HG03095 (cell line): ENCODE results near the gene ZNF146.
"Not testable (repeated sequence)": the region's sequence is repeated elsewhere in the genome, so short reads cannot be mapped to it uniquely, and the experiment has no call there.

Experiments
- ATAC-seq: cut with Tn5 transposase; IDR thresholded peaks from one replicate; pipeline ENCODE4 v1.9.1; 2021; ENCODE audit warnings: moderate library complexity; ENCODE audit not compliant: unreplicated experiment

ZNF146 gene

DNA sequence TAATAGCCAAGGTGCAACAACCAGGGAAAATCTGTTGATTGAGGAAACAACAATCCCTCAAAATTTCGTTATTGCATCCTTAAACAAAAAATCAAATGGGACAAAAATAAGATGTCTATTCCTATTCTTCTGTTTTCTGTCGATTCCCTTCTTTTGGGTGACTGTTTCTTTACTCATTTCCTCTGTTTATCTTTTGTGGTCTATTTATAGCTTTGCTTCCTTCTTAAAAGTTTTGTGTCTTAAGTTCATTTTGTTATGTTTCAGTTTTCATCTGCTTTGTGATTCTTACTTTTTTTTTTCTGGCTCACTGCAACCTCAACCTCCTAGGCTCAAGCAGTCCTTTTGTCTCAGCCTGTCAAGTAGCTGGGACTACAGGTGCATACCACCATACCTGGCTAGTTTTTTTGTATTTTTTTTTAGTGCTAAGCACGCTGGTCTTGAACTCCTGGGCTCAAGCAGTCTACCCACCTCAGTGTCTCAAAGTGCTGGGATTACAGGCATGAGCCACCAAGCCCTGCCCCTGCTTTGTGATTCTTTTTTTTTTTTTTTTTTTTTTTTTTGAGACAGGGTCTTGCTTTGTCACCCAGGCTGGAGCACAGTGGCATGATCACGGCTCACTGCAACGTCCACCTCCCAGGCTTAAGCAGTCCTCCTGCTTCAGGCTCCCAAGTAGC, 10.4 kb downstream of the ZNF146 start:
- no peak for ATAC-seq

DNA sequence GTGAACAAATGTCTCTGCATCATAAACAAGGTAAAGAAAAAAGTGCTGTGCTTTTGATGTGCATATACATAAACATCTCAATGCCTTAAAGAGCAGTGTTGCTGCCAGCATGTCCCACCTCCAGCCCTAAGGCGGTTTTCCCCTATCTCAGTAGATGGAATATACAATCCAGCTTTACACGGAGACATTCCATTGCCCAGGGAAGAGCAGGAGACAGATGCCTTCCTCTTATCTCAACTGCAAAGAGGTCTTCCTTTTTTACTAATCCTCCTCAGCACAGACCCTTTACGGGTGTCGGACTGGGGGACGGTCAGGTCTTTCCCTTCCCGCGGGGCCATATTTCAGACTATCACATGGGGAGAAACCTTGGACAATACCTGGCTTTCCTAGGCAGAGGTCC, 18.7 kb downstream of the ZNF146 start:
- not testable (repeated sequence) for ATAC-seq

DNA sequence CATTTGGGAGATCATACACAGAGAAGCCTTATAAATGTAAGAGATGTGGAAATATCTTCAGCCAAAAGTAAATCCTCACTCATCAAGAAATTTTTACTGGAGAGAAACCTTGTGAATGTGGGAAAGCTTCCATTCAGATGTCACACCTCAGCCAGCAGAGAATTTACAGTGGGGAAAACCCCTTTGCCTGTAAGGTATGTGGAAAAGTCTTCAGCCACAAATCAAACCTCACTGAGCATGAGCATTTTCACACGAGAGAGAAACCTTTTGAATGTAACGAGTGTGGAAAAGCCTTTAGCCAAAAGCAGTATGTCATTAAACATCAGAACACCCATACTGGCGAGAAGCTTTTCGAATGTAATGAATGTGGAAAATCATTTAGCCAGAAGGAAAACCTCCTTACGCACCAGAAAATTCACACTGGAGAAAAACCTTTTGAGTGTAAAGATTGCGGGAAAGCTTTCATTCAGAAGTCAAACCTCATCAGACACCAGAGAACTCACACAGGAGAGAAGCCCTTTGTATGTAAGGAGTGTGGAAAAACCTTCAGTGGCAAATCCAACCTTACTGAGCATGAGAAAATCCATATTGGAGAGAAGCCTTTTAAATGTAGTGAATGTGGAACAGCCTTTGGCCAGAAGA, 21.5 kb downstream of the ZNF146 start:
- no peak for ATAC-seq

DNA sequence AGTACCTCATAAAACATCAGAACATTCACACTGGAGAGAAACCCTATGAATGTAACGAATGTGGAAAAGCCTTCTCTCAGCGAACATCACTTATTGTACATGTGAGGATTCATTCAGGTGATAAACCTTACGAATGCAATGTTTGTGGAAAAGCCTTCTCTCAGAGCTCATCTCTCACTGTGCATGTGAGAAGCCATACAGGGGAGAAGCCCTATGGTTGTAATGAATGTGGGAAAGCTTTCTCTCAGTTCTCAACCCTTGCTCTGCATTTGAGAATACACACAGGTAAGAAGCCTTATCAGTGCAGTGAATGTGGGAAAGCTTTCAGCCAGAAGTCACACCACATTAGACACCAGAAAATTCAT, 22.0 kb downstream of the ZNF146 start:
- no peak for ATAC-seq

DNA sequence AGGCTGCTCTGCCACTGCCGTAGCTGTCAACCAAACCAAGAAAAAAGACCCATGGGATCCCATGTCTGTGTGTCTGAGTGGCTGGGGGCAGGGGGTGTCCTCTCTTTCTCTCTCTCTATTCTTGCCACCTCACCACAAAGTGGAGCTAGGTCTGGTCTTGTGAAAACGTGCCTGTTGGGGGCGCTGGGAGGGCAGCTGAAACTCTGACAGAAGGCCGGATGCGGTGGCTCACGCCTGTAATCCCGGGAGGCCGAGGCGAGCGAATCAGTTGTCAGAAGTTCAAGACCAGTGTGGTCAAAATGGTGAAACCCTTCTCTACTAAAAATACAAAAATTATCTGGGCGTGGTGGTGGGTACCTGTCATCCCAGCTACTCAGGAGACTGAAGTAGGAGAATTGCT, 29.2 kb downstream of the ZNF146 start:
- no peak for ATAC-seq

DNA sequence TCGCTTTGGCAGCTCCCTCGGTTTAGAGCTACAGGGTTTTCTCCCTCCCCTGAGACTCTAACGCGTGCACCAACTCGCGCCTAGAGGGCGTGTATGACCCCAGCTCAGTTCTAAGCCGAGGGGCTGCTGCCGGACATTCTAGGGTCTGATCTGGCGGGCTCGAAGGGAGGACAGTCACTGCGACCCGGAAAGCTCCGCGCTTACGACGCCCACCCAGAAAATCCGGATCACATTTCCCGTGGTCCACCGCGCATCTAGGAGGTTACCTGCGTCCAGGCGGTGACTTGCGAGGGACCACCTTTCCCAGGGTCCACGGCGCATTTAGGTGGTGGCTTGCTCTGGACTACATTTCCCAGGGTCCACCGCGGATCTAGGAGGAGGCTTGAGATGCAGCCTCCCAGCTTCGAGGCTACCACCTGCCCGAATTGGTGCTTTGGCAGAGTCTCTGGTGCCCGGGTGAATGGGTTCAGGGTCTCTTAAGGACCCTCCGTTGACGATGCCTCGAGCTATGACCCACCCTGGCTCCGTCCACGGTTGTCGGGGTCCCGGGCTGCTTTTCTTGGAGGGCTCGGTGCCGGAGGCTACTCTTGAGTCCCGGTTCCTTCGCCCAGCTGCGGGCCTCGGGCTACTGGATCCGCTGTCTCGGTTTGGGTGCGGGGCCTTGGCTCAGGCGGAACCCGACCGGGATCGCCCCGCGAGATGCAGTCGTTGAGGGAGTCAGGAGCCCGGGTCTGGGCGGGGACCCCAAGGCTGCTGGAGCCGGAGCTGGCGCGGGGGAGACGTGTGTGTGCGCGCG, 30.5 kb downstream of the ZNF146 start:
- no peak for ATAC-seq

DNA sequence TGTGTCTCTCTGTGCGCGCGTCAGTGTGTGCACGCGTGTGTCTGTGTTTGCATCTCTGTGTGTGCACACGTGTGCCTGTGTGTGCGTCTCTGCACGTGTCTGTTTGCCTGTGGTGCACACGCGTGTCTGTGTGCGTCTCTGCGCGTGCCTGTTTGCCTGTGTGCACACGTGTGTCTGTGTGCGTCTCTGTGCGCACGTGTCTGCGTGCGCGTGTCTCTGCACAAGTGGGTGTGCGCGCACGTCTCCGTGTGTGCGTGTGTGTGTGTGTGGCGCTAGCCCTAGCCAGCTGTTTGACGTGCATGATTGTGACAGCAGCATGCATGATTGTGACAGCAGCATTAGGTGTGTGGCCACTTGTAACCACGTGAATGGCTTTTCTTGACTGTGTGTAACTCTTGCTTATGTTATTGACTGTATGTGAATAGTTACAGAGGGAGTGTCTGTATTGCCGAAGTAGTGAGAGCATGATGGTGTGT, 31.1 kb downstream of the ZNF146 start:
- ATAC-seq = no peak

DNA sequence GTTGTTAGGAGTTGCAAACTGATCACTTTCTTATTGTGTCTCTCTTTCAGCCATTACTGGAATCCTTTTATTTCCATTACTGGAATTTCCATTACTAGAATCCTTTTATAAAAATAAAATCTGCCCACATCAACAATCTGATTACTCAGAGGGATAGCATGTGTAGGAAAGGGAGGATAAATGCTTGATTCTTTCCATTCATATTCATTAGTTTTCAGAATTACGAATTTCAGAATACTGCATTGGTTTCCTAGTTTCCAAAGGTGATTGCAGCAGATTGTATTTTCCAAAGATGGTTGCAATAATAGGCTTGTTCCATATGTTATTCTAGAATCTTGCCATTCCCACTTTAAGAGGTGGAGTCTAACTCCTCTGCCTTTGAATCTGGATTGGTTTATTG, 37.1 kb downstream of the ZNF146 start:
- no peak for ATAC-seq

DNA sequence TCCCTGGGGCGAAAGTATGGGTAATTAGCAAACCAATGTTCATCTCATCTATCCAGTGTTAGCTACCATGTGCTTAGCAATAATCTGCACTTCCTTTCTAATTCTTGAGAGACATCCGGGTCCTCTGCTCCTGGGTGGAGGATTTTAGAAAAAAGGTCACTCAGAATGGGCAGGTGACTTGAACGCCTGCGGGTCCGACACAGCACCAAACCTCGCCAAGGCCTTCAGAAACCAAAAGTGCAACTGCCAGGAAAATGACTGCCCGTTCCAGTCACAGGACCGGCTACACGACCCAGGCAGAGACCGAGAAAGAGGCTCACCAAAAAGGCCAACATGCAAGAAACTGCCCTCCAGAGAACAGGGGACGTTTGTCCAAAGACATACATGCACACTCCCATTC, 39.9 kb downstream of the ZNF146 start:
- ATAC-seq = no peak

DNA sequence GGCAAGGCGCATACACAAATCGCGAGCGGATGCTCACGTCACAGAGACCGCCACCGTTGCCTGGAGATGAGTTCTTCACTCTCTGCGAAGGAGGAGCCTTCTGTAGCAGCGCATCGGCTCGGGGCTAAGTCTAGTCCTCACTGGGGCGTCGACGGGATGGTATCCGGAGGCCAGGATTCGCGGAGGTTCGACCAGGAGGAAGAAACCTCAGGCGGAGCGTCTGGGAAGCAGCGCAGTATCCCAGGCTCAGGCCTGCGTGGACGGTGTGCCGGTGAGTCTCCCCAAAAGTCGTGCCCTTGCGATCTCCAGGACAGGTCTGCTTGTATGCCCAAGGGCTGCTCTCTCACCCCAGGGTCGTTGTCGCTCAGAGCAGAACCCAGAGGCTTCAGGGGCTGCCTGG, 40.4 kb downstream of the ZNF146 start:
- no peak for ATAC-seq

DNA sequence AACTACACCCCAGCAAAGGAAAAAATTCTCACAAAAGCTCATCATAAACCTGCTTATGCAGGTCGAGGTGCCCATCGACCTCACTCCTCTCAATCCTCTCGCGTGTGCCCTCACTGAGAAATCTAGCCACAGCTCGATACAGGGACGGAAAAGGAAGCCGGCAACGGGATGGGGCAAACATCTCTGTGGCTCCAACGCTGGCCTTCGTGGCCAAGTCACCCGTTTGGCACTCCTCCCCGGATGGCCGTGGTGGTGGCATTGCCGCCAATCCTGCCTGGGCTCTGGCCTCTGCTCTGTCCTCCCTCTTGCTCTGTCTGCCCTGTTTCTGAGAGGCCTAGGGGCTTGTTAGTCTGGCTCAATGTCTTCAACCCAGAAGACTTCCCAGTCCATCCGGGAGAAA, 41.2 kb downstream of the ZNF146 start:
- no peak for ATAC-seq

DNA sequence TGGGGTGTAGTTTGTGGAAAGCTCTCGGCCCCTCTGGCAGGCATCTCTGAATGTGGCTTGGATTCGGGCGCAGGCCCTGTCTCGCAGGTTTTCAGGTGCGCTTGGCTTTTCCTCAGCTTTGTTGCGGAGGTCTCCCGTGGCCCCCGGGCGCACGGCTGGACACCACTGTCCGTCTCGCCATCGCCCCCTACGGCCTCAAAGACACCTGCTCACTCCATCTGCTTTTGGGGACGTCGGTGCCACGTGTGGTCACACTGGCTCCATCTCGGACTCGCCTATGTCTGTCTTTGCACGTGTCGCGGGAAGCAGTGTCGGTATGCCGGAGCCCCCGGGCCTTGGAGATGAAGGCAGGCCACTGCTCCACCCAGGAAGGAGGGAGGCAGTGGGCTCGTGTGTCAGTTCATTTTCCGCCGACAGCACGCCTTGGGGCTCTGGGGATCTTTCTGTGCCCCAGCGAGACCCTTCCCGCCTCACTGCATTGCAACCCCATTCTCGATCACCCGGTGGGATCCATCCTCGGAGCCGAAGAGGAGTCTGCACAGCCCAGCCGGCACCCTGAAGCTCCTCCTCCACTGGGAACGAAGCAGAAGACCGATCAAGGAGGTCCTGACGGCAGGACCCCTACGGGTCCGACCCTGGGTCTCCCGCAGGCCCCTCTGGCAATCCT, 42.1 kb downstream of the ZNF146 start:
- no peak for ATAC-seq

DNA sequence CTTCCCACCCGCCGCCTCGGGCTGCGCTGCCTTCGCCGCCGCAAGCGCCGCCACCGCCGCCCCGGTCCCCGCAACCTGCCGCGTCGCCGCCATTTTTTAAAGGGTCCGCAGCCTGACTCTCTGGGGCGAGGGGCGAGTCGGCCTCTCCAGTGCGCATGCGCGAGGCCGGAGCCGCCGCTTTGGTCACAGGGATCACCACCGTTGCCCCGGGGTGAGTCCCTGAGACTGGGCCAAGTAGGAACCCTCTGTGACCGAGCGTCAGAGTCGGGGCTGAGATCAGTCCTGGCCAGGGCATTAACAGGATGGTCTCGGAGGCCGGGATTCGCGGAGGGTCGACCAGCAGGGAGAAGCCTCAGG, 42.6 kb downstream of the ZNF146 start:
- ATAC-seq = no peak

DNA sequence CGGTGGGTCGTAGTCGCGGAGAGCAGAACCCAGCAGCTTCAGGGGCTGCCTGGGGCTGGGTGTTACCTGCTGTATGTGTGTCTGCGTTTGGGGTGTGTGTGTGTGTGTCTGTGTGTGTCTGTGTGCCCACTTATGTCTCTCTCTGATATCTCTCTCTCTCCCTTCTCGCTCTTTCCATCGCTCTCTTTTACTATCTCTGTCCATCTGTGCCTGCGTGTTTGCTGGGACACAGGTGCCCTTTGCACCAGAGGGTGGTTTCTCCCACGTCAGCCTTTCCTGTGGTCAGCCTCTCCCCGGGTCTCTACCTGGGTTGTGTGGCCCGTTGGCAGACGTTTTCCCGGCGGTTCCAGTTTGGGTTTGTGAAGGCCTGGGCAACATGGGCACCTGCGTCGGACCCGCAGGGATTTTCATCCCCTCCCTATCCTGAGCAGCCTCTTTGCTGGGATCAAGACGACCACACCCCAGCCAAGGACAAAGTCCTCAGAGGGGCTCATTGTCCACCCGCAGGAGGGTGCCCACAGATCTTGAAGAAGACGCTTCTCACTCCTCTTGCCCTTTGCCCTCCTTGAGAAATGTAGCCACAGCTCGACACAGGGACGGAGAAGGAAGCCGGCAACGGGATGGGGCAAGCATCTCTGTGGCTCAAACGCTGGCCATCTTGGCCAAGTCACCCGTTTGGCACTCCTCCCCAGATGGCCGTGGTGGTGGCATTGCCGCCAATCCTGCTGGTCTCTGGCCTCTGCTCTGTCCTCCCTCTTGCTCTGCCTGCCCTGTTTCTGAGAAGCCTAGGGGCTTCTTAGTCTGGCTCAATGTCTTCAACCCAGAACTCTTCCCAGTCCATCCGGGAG, 43.3 kb downstream of the ZNF146 start:
- no peak for ATAC-seq

DNA sequence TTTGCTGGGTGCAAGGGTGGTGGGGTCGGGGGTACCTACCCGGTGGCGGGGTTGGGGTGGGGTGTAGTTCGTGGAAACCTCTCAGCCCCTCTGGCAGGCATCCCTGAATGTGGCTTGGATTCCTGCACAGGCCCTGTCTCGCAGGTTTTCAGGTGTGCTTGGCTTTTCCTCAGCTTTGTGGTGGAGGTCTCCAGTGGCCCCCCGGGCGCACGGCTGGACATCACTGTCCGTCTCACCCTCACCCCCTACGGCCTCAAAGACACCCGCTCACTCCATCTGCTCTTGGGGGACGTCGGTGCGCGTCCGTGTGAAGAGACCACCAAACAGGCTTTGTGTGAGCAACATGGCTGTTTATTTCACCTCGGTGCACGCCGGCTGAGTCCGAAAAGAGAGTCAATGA, 44.3 kb downstream of the ZNF146 start:
- ATAC-seq = no peak

DNA sequence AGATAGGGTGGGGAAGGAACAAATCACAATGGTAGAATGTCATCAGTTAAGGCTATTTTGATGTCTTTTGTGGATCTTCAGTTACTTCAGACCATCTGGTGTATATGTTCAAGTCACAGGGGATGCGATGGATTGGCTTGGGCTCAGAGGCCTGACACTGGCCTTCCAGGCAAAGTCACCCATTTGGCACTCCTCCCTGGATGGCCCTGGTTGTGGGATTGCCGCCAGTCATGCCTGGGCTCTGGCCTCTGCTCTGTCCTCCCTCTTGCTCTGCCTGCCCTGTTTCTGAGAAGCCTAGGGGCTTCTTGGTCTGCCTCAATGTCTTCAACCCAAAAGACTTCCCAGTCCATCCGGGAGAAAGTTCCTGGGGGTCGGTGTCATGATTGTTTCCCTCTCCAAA, 50.2 kb downstream of the ZNF146 start:
- no peak for ATAC-seq

DNA sequence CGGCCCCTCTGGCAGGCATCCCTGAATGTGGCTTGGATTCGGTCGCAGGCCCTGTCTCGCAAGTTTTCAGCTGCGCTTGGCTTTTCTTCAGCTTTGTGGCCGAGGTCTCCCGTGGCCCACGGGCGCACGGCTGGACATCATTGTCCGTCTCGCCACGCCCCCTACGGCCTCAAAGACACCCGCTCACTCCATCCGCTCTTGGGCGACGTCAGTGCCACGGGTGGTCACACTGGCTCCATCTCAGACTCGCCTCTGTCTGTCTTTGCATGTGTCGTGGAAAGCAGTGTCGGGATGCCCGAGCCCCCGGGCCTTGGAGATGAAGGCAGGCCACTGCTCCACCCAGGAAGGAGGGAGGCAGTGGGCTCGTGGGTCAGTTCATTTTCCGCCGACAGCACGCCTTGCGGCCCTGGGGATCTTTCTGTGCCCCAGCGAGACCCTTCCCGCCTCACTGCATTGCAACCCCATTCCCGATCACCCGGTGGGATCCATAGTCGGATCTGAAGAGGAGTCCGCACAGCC, 51.0 kb downstream of the ZNF146 start:
- no peak for ATAC-seq

DNA sequence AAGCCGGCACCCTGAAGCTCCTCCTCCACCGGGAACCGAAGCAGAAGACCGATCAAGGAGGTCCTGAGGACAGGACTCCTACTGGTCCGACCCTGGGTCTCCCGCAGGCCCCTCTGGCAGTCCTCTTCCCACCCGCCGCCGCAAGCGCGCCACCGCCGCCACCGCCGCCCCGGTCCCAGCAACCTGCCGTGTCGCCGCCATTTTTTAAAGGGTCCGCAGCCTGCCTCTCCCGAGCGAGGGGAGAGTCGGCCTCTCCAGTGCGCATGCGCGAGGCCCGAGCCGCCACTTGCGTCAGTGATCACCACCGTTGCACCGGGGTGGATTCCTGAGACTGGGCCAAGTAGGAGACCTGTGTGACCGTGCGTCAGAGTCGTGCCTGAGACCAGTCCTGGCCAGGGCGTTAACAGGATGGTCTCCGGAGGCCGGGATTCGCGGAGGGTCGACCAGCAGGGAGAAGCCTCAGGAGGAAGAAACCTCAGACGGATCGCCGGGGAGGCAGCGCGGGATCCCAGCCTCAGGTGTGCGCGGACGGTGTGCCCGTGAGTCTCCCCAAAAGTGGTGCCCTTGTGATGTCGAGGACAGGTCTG, 51.6 kb downstream of the ZNF146 start:
- no peak for ATAC-seq

DNA sequence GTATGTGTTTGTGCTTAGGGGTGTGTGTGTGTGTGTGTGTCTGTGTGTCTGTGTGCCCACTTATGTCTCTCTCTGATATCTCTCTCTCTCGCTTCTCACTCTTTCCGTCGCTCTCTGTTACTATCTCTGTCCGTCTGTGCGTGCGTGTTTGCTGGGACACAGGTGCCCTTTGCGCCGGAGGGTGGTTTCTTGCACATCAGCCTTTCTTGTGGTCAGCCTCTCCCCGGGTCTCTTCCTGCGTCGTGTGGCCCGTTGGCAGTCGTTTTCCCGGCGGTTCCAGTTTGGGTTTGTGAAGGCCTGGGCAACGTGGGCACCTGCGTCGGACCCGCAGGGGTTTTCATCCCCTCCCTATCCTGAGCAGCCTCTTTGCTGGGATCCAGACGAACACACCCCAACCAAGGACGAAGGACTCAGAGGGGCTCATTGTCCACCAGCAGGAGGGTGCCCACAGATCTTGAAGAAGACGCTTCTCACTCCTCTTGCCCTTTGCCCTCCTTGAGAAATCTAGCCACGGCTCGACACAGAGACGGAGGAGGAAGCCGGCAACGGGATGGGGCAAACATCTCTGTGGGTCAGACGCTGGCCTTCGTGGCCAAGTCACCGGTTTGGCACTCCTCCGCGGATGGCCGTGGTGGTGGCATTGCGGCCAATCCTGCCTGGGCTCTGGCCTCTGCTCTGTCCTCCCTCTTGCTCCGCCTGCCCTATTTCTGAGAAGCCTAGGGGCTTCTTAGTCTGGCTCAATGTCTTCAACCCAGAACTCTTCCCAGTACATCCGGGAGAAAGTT, 52.3 kb downstream of the ZNF146 start:
- ATAC-seq = no peak
